H1 (cell line): ENCODE results near the gene SHLD1. TPM values are rescaled to one million over a fixed set of nuclear protein-coding genes. Genes with fewer than 3 reads are reported as not detected.

Experiments
- CTCF ChIA-PET: fragments of 300-600 bp; sonication (Branson Sonifier 250); formaldehyde crosslinking; loops from one replicate; lab custom pipeline; 2021; ENCODE audit not compliant: partially characterized antibody; lab: Charles Lee
- POLR2A ChIA-PET: fragments of 300-600 bp; sonication (Branson Sonifier 250); formaldehyde crosslinking; loops from one replicate; lab custom pipeline; 2021; ENCODE audit warnings: inconsistent platforms; ENCODE audit not compliant: partially characterized antibody; lab: Charles Lee
- DNase-seq, 2 experiments: peaks; one replicate each; pipeline versions ENCODE4 v3.0.0 to v3.0.0-alpha.2; 2010 to 2022; ENCODE audit warnings: low spot score in 2 of 2, low read depth in 1 of 2, mixed read lengths in 1 of 2
- FAIRE-seq: peaks from 2 replicates; lab custom pipeline; 2011; peaks lifted over from hg19 to GRCh38; lab: Jason Lieb, UNC
- H2AFZ ChIP-seq: 2 replicates; pipeline ENCODE4 v1.8.1; 2012; ENCODE audit warnings: low read length, inconsistent platforms
- H2AK5ac ChIP-seq: 2 replicates; pipeline ENCODE4 v1.6.1; 2013; ENCODE audit warnings: low read depth, low read length
- H2BK120ac ChIP-seq: replicated peaks from 2 replicates; pipeline ENCODE3; 2013; ENCODE audit warnings: low read depth, low read length, inconsistent platforms
- H2BK12ac ChIP-seq: 2 replicates; pipeline ENCODE4 v1.6.1; 2013; ENCODE audit warnings: low read depth, low read length
- H2BK15ac ChIP-seq: 2 replicates; pipeline ENCODE4 v1.6.1; 2013; ENCODE audit warnings: low read length
- H2BK20ac ChIP-seq: 2 replicates; pipeline ENCODE4 v1.6.1; 2013; ENCODE audit warnings: low read length
- H2BK5ac ChIP-seq: 2 replicates; pipeline ENCODE4 v1.6.1; 2013; ENCODE audit warnings: low read depth, low read length
- H3K14ac ChIP-seq: 2 replicates; pipeline ENCODE4 v1.6.1; 2013; ENCODE audit warnings: inconsistent platforms; ENCODE audit not compliant: insufficient read length
- H3K18ac ChIP-seq: 2 replicates; pipeline ENCODE4 v1.6.1; 2013; ENCODE audit warnings: low read length; ENCODE audit errors: extremely low read depth
- H3K23ac ChIP-seq: 2 replicates; pipeline ENCODE4 v1.6.1; 2013; ENCODE audit warnings: inconsistent platforms; ENCODE audit not compliant: insufficient read length
- H3K23me2 ChIP-seq: 2 replicates; pipeline ENCODE4 v1.6.1; 2013; ENCODE audit warnings: low read depth, low read length
- H3K27ac ChIP-seq: 2 replicates; pipeline ENCODE4 v1.6.1; 2011; ENCODE audit warnings: low read depth, low read length, inconsistent platforms
- H3K27me3 ChIP-seq, 4 experiments: replicated peaks in 1 of 4; 1 replicate in 1 of 4; 2 replicates in 3 of 4; pipeline versions ENCODE4 v1.6.1 to v1.8.1; 2011 to 2013; ENCODE audit warnings: low read length in 3 of 4, mild to moderate bottlenecking in 3 of 4, inconsistent platforms in 2 of 4, mixed read lengths in 2 of 4, moderate library complexity in 1 of 4; ENCODE audit not compliant: control insufficient read depth in 3 of 4, insufficient read depth in 3 of 4; ENCODE audit errors: extremely low read depth in 1 of 4
- H3K36me3 ChIP-seq, 4 experiments: 2 replicates each; pipeline versions ENCODE4 v1.6.1 to v1.8.1; 2011 to 2013; ENCODE audit warnings: mild to moderate bottlenecking in 4 of 4, low read length in 3 of 4, moderate library complexity in 2 of 4, control low read depth in 1 of 4, inconsistent platforms in 1 of 4; ENCODE audit not compliant: insufficient read depth in 4 of 4, control insufficient read depth in 2 of 4
- H3K4ac ChIP-seq: replicated peaks from 2 replicates; pipeline ENCODE3; 2013; ENCODE audit warnings: low read length, low read depth, mixed read lengths, inconsistent platforms; ENCODE audit not compliant: insufficient read length
- H3K4me1 ChIP-seq, 4 experiments: replicated peaks in 1 of 4; 1 replicate in 1 of 4; 2 replicates in 3 of 4; pipeline versions ENCODE4 v1.6.1 to v1.8.1; 2011 to 2013; ENCODE audit warnings: low read length in 3 of 4, inconsistent platforms in 2 of 4, mixed read lengths in 1 of 4; ENCODE audit not compliant: insufficient read depth in 4 of 4, control insufficient read depth in 3 of 4
- H3K4me2 ChIP-seq, 2 experiments: 2 replicates each; pipeline versions ENCODE4 v1.6.1 to v1.8.1; 2011 to 2013; ENCODE audit warnings: low read depth in 2 of 2, low read length in 2 of 2, control low read depth in 1 of 2, inconsistent platforms in 1 of 2, mild to moderate bottlenecking in 1 of 2; ENCODE audit not compliant: insufficient read depth in 1 of 2
- H3K4me3 ChIP-seq, 4 experiments: fragments of 200-600, 300-600 bp in 1 of 4; sonication (generic), shearing (Covaris generic), sonication (Bioruptor Twin) in 1 of 4; 2 replicates each; pipeline versions ENCODE4 v1.5.1 to v1.8.1; 2011 to 2016; ENCODE audit warnings: low read length in 4 of 4, low read depth in 3 of 4, control low read depth in 2 of 4, inconsistent platforms in 2 of 4, mild to moderate bottlenecking in 2 of 4, mixed read lengths in 1 of 4, moderate library complexity in 1 of 4; ENCODE audit not compliant: insufficient read depth in 2 of 4; ENCODE audit errors: extremely low read depth in 1 of 4
- H3K56ac ChIP-seq: replicated peaks from 2 replicates; pipeline ENCODE3; 2013; ENCODE audit warnings: low read depth, mild to moderate bottlenecking, mixed read lengths, low read length, inconsistent platforms; ENCODE audit not compliant: insufficient read length
- H3K79me1 ChIP-seq: 2 replicates; pipeline ENCODE4 v1.6.1; 2013; ENCODE audit warnings: low read depth, low read length, control low read depth
- H3K79me2 ChIP-seq, 2 experiments: 2 replicates each; pipeline versions ENCODE4 v1.6.1 to v1.8.1; 2012 to 2013; ENCODE audit warnings: low read length in 2 of 2, mild to moderate bottlenecking in 2 of 2, inconsistent platforms in 1 of 2; ENCODE audit not compliant: insufficient read depth in 2 of 2, control insufficient read depth in 1 of 2
- H3K9ac ChIP-seq, 4 experiments: replicated peaks in 1 of 4; 1 replicate in 1 of 4; 2 replicates in 3 of 4; pipeline versions ENCODE4 v1.6.1 to v1.8.1; 2011 to 2013; ENCODE audit warnings: low read depth in 3 of 4, low read length in 3 of 4, control low read depth in 2 of 4, mild to moderate bottlenecking in 2 of 4, moderate library complexity in 2 of 4, inconsistent platforms in 1 of 4; ENCODE audit errors: extremely low read depth in 1 of 4
- H3K9me3 ChIP-seq, 2 experiments: 2 replicates each; pipeline versions ENCODE4 v1.6.1 to v1.8.1; 2012 to 2013; ENCODE audit warnings: mild to moderate bottlenecking in 2 of 2, moderate library complexity in 2 of 2, control low read depth in 1 of 2, inconsistent platforms in 1 of 2, low read depth in 1 of 2, low read length in 1 of 2, mixed read lengths in 1 of 2; ENCODE audit not compliant: insufficient read depth in 2 of 2
- H4K20me1 ChIP-seq, 2 experiments: replicated peaks in 1 of 2; 2 replicates each; pipeline versions ENCODE3 to v1.8.1; 2011 to 2013; ENCODE audit warnings: inconsistent platforms in 2 of 2, low read length in 2 of 2, mild to moderate bottlenecking in 1 of 2; ENCODE audit not compliant: insufficient read depth in 2 of 2, control insufficient read depth in 1 of 2
- H4K5ac ChIP-seq: 2 replicates; pipeline ENCODE4 v1.6.1; 2013; ENCODE audit warnings: low read length, low read depth, mixed read lengths, inconsistent platforms; ENCODE audit not compliant: insufficient read length
- H4K8ac ChIP-seq: 2 replicates; pipeline ENCODE4 v1.8.0; 2013; ENCODE audit warnings: mild to moderate bottlenecking, moderate library complexity, low read length, inconsistent platforms; ENCODE audit not compliant: insufficient read depth; ENCODE audit errors: extremely low read depth
- H4K91ac ChIP-seq: replicated peaks from 2 replicates; pipeline ENCODE3; 2013; ENCODE audit warnings: low read length, mixed read lengths, inconsistent platforms; ENCODE audit not compliant: insufficient read length
- EGR1 ChIP-seq: IDR thresholded peaks from 2 replicates; pipeline ENCODE4 v1.6.1; 2011; ENCODE audit warnings: low read depth, low read length, borderline replicate concordance
- SUZ12 ChIP-seq: fragments of 200-600 bp; sonication (generic); IDR thresholded peaks from 2 replicates; pipeline ENCODE4 v1.6.1; 2012; ENCODE audit warnings: mild to moderate bottlenecking, inconsistent platforms, low read length, moderate library complexity, mixed read lengths
- WGBS, 2 experiments: shearing (Covaris generic) in 1 of 2; methylation state at CpG; one replicate each; pipeline versions ENCODE4 v1.1.6 to v1.1.7; 2013 to 2015; ENCODE audit warnings: low lambda C conversion rate in 2 of 2, mixed read lengths in 2 of 2, inconsistent platforms in 1 of 2, low coverage in 1 of 2, missing lambda C conversion rate in 1 of 2; ENCODE audit not compliant: insufficient replicate concordance in 2 of 2, insufficient coverage in 1 of 2, insufficient read length in 1 of 2; ENCODE audit errors: extremely low coverage in 1 of 2, missing lambda C conversion rate in 1 of 2; 5-methylcytosine and 5-hydroxymethylcytosine counted together
- polyA plus RNA-seq, 7 experiments: library from polyadenylated mRNA; depleted of rRNA in 3 of 7; stranded (reverse) in 5 of 7; unstranded in 2 of 7; fragments of >200 nt in 5 of 7; fragments of 200-250 nt in 2 of 7; gene quantifications; 1 replicate in 5 of 7; 2 replicates in 1 of 7; 4 replicates in 1 of 7; pipeline versions ENCODE4 v1.2.1 to v1.2.3, GENCODE V29; 2011 to 2013; ENCODE audit warnings: missing spikeins in 2 of 7, mixed read lengths in 2 of 7
- total RNA-seq: library from RNA; stranded (reverse); fragmentation: NEBNext Ultra II Directional; extraction: Animal tissue kit (Norgen Biotek cat#: 25700); gene quantifications from 2 replicates; pipeline ENCODE4 v1.2.1, GENCODE V29; 2021
- TF ChIP-seq, protein P1 (sequence below): IDR thresholded peaks from 2 replicates; pipeline ENCODE4 v1.6.1; 2011; ENCODE audit warnings: low read depth, mild to moderate bottlenecking, low read length; ENCODE audit not compliant: insufficient read depth

Gene SHLD1
- total and polyA plus RNA-seq, 2 of the 8 experiments (the other 6 are each of a cell fraction or from before 2014, with no cell fraction given): 4.2 to 6.5 TPM

DNA sequence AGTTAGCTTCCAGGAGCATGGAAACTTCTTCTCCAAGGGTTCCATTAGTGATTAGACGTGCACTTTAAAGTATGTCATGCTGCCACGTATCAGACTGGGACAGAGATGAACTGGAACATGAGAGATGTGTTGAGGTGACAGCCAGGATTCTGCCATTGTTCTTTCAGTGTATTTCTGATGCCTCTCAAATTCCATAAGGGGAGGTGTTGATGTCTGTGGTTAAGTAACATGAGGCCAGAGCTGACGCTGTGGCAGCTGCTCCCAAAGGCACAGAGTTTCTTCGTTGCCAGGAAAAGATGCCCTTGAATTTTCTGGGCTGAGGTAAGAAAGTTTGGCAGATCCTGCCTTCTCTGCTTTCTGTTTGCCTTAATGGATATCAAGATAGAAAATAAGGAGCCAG is 136.6 kb downstream of the SHLD1 start:
- Histone ChIP-seq H3K14ac (no peak overlapping the region), H2BK20ac (no peak overlapping the region), H3K9me3 (no peaks in the 10 kb centered on the region), H4K5ac (no peak overlapping the region), H3K4me2 (no peak overlapping the region), H2BK15ac (no peak overlapping the region), H3K4me1 (peaks cover 0 to 5% (median 3%) of the 10 kb centered on the region in 4 experiments; a peak in 4 of 7 replicates), H2AFZ (no peak overlapping the region), H3K79me1 (no peaks in the 10 kb centered on the region), H2BK12ac (no peak overlapping the region), H3K23ac (no peak overlapping the region), H4K20me1 (no peaks in the 10 kb centered on the region), H4K8ac (no peak overlapping the region), H3K23me2 (no peaks in the 10 kb centered on the region; the same call in 1 of the 2 replicates), H3K9ac (no peak overlapping the region), H2AK5ac (no peak overlapping the region), H3K27me3 (no peaks in the 10 kb centered on the region; a peak in 1 of 7 replicates), H3K56ac (no peak overlapping the region), H2BK5ac (no peak overlapping the region), H3K18ac (no peak overlapping the region), H4K91ac (no peak overlapping the region), H2BK120ac (no peak overlapping the region), H3K4ac (no peak overlapping the region), H3K27ac (no peak overlapping the region), H3K4me3 (no peak overlapping the region), H3K36me3 (no peaks in the 10 kb centered on the region), H3K79me2 (no peaks in the 10 kb centered on the region)
- ChIA-PET CTCF (interaction anchor here (1.2 kb wide), 1 partner anchor 18 kb away, joined by 3 read pairs; no protein-coding TSS in a partner anchor), POLR2A (no interaction called here)
- 84% methylated on average over 4 of the region's 4 CpGs; no CpG with 5 or more reads in 1 of the 2 experiments for WGBS, 2 experiments
- no peak for TF ChIP-seq SUZ12
- TF ChIP-seq EGR1: no peak
- TF ChIP-seq, protein P1, sequence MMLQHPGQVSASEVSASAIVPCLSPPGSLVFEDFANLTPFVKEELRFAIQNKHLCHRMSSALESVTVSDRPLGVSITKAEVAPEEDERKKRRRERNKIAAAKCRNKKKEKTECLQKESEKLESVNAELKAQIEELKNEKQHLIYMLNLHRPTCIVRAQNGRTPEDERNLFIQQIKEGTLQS: no peak
- FAIRE-seq: no peak
- no peak for DNase-seq
